Measurements from ENCODE around the gene TAF4B.
"Not testable (repeated sequence)": the region's sequence is repeated elsewhere in the genome, so short reads cannot be mapped to it uniquely, and the experiment has no call there.

TAF4B gene

GRCh38 chr18:26259416-26259815 is 33.2 kb downstream of the TAF4B start:
- H4K8ac ChIP-seq (ENCODE audit: low read length); H3K36me3 ChIP-seq (ENCODE audit: control insufficient read depth in 1 of 2, insufficient read depth in 2 of 2, low read depth in 1 of 2, low read length in 2 of 2); H3K18ac ChIP-seq (ENCODE audit: low read depth in 1 of 2, low read length in 2 of 2); H3K4me1 ChIP-seq (ENCODE audit: control insufficient read depth, insufficient read depth, low read depth, low read length); H2BK120ac ChIP-seq (ENCODE audit: low read depth, low read length); H3K27ac ChIP-seq (ENCODE audit: low read length, poor library complexity, severe bottlenecking); H3K23ac ChIP-seq (ENCODE audit: low read length in 2 of 2); DNase-seq; H2BK5ac ChIP-seq (ENCODE audit: low read depth, low read length, poor library complexity, severe bottlenecking); H3K4ac ChIP-seq (ENCODE audit: low read depth in 1 of 2, low read length in 2 of 2); H2BK15ac ChIP-seq (ENCODE audit: low read depth, poor library complexity, severe bottlenecking); H2AK5ac ChIP-seq (ENCODE audit: low read length, severe bottlenecking); H3K4me2 ChIP-seq (ENCODE audit: low read length, poor library complexity, severe bottlenecking); H3K9ac ChIP-seq (ENCODE audit: low read length); H3K27me3 ChIP-seq (ENCODE audit: control insufficient read depth in 1 of 2, insufficient read depth in 1 of 2, low read length in 2 of 2); H3K4me3 ChIP-seq (ENCODE audit: insufficient read depth in 1 of 2, low read depth in 1 of 2, low read length in 2 of 2); H3K79me1 ChIP-seq (replicated peaks; ENCODE audit: low read length, poor library complexity, severe bottlenecking); H3K9me3 ChIP-seq (ENCODE audit: control insufficient read depth, low read length); H3K14ac ChIP-seq (ENCODE audit: low read length in 2 of 2); H2AFZ ChIP-seq (ENCODE audit: low read depth, low read length); H4K91ac ChIP-seq (ENCODE audit: low read length); H2BK12ac ChIP-seq (ENCODE audit: low read length in 2 of 2): not testable (repeated sequence)
- no CpG with 5 or more reads among the region's 4 CpGs for WGBS

- 89% methylated on average over 4 of the region's 4 CpGs for WGBS
These were observed 35.9 kb downstream of the TAF4B start for GRCh38 chr18:26262156-26262555.

DNA sequence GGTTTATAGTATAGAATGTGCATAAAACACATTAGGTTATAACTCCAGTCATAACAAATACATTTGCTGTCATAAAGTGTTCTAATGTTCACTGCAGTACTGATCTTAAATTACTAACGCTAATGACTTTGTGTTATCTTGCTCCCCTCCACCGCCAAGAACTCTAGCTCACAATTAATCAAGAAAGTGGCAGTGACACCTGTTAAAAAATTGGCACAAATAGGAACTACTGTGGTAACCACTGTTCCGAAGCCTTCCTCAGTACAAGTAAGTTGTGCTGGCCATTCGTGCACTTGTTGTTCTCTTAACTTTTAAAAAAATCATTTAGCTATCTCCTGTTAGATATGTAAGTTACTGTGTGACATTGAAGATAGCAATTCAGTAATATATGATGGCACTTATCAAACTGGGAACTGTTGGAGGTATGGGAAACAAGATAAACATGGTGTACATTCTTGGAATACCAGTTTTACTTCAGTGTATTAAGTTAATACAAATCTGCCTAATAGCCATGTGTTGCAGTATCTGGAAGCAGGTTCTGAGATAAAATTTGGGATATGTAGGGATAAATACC is 41.2 kb downstream of the TAF4B start:
- no peak overlapping the region for H2AFZ ChIP-seq (ENCODE audit: low read depth, low read length)
- no peak overlapping the region for H4K8ac ChIP-seq (ENCODE audit: low read length)
- no peak overlapping the region for H3K18ac ChIP-seq (ENCODE audit: low read depth in 1 of 2, low read length in 2 of 2)
- H3K27me3 ChIP-seq (ENCODE audit: control insufficient read depth in 1 of 2, insufficient read depth in 1 of 2, low read length in 2 of 2) = no peaks in the 10 kb centered on the region
- H3K36me3 ChIP-seq (ENCODE audit: control insufficient read depth in 1 of 2, insufficient read depth in 2 of 2, low read depth in 1 of 2, low read length in 2 of 2) = no peaks in the 10 kb centered on the region
- H2BK15ac ChIP-seq (ENCODE audit: low read depth, poor library complexity, severe bottlenecking) = no peak overlapping the region
- no peak overlapping the region for H3K4ac ChIP-seq (ENCODE audit: low read depth in 1 of 2, low read length in 2 of 2)
- H2BK5ac ChIP-seq (ENCODE audit: low read depth, low read length, poor library complexity, severe bottlenecking) = no peak overlapping the region
- no peak overlapping the region for H3K23ac ChIP-seq (ENCODE audit: low read length in 2 of 2)
- WGBS = over 99% methylated on average over 3 of the region's 4 CpGs
- H2BK12ac ChIP-seq (ENCODE audit: low read length in 2 of 2) = no peak overlapping the region
- no peaks in the 10 kb centered on the region for H3K79me1 ChIP-seq (replicated peaks; ENCODE audit: low read length, poor library complexity, severe bottlenecking)
- H4K91ac ChIP-seq (ENCODE audit: low read length) = no peak overlapping the region
- H3K4me1 ChIP-seq (ENCODE audit: control insufficient read depth, insufficient read depth, low read depth, low read length) = no peaks in the 10 kb centered on the region
- no peak overlapping the region for H3K9ac ChIP-seq (ENCODE audit: low read length)
- no peak overlapping the region for H3K4me3 ChIP-seq (ENCODE audit: insufficient read depth in 1 of 2, low read depth in 1 of 2, low read length in 2 of 2)
- no peak overlapping the region for H2BK120ac ChIP-seq (ENCODE audit: low read depth, low read length)
- H3K14ac ChIP-seq (ENCODE audit: low read length in 2 of 2) = no peak overlapping the region
- H3K4me2 ChIP-seq (ENCODE audit: low read length, poor library complexity, severe bottlenecking) = no peak overlapping the region
- H2AK5ac ChIP-seq (ENCODE audit: low read length, severe bottlenecking) = no peak overlapping the region
- DNase-seq = no peak
- H3K27ac ChIP-seq (ENCODE audit: low read length, poor library complexity, severe bottlenecking) = no peak overlapping the region
- no peaks in the 10 kb centered on the region for H3K9me3 ChIP-seq (ENCODE audit: control insufficient read depth, low read length)

More at GRCh38 chr18:26262156-26262555, 35.9 kb downstream of the TAF4B start:
- Histone ChIP-seq H4K8ac (ENCODE audit: low read length) (no peak overlapping the region), H3K36me3 (ENCODE audit: control insufficient read depth in 1 of 2, insufficient read depth in 2 of 2, low read depth in 1 of 2, low read length in 2 of 2) (no peaks in the 10 kb centered on the region), H3K4ac (ENCODE audit: low read depth in 1 of 2, low read length in 2 of 2) (no peak overlapping the region), H2AK5ac (ENCODE audit: low read length, severe bottlenecking) (no peak overlapping the region), H3K4me1 (ENCODE audit: control insufficient read depth, insufficient read depth, low read depth, low read length) (no peaks in the 10 kb centered on the region), H3K4me2 (ENCODE audit: low read length, poor library complexity, severe bottlenecking) (no peak overlapping the region), H2BK15ac (ENCODE audit: low read depth, poor library complexity, severe bottlenecking) (no peak overlapping the region), H2AFZ (ENCODE audit: low read depth, low read length) (no peak overlapping the region), H3K27ac (ENCODE audit: low read length, poor library complexity, severe bottlenecking) (no peak overlapping the region), H3K9ac (ENCODE audit: low read length) (no peak overlapping the region), H3K23ac (ENCODE audit: low read length in 2 of 2) (no peak overlapping the region), H2BK120ac (ENCODE audit: low read depth, low read length) (no peak overlapping the region), H2BK5ac (ENCODE audit: low read depth, low read length, poor library complexity, severe bottlenecking) (no peak overlapping the region), H4K91ac (ENCODE audit: low read length) (no peak overlapping the region), H3K79me1 (replicated peaks; ENCODE audit: low read length, poor library complexity, severe bottlenecking) (peaks cover 7% of the 10 kb centered on the region), H3K14ac (ENCODE audit: low read length in 2 of 2) (no peak overlapping the region), H3K9me3 (ENCODE audit: control insufficient read depth, low read length) (no peaks in the 10 kb centered on the region), H3K4me3 (ENCODE audit: insufficient read depth in 1 of 2, low read depth in 1 of 2, low read length in 2 of 2) (no peak overlapping the region), H3K18ac (ENCODE audit: low read depth in 1 of 2, low read length in 2 of 2) (no peak overlapping the region), H2BK12ac (ENCODE audit: low read length in 2 of 2) (no peak overlapping the region), H3K27me3 (ENCODE audit: control insufficient read depth in 1 of 2, insufficient read depth in 1 of 2, low read length in 2 of 2) (no peaks in the 10 kb centered on the region)
- DNase-seq = no peak

DNA sequence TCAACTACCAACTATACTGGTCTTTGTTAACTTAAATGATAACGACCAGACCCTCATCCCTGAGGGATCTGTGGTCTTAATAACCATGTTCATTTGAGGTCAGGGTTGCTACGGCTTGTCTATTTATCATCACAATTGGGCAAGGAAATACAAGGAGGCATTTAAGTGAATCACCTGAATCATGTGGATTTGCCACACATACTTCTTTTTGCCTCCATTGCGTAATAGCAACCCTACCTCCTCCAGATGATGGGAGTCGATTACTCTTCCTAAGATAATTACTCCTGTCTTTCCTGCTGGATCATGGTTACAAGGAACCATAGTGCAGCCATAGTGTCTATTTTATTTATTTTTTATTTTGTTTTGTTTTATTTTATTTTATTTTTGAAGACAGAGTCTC is 42.2 kb downstream of the TAF4B start:
- H4K91ac ChIP-seq (ENCODE audit: low read length) = no peak overlapping the region
- H3K18ac ChIP-seq (ENCODE audit: low read depth in 1 of 2, low read length in 2 of 2) = no peak overlapping the region
- H3K27ac ChIP-seq (ENCODE audit: low read length, poor library complexity, severe bottlenecking) = no peak overlapping the region
- H4K8ac ChIP-seq (ENCODE audit: low read length) = no peak overlapping the region
- no peak for DNase-seq
- H2BK5ac ChIP-seq (ENCODE audit: low read depth, low read length, poor library complexity, severe bottlenecking) = no peak overlapping the region
- H2BK120ac ChIP-seq (ENCODE audit: low read depth, low read length) = no peak overlapping the region
- H3K27me3 ChIP-seq (ENCODE audit: control insufficient read depth in 1 of 2, insufficient read depth in 1 of 2, low read length in 2 of 2) = no peaks in the 10 kb centered on the region
- no peak overlapping the region for H3K4me3 ChIP-seq (ENCODE audit: insufficient read depth in 1 of 2, low read depth in 1 of 2, low read length in 2 of 2)
- H3K4me1 ChIP-seq (ENCODE audit: control insufficient read depth, insufficient read depth, low read depth, low read length) = no peaks in the 10 kb centered on the region
- no peak overlapping the region for H3K9ac ChIP-seq (ENCODE audit: low read length)
- H2AK5ac ChIP-seq (ENCODE audit: low read length, severe bottlenecking) = no peak overlapping the region
- H3K14ac ChIP-seq (ENCODE audit: low read length in 2 of 2) = no peak overlapping the region
- H2AFZ ChIP-seq (ENCODE audit: low read depth, low read length) = no peak overlapping the region
- no peaks in the 10 kb centered on the region for H3K9me3 ChIP-seq (ENCODE audit: control insufficient read depth, low read length)
- 90% methylated on average over 4 of the region's 4 CpGs for WGBS
- H2BK12ac ChIP-seq (ENCODE audit: low read length in 2 of 2) = no peak overlapping the region
- H3K23ac ChIP-seq (ENCODE audit: low read length in 2 of 2) = no peak overlapping the region
- H3K79me1 ChIP-seq (replicated peaks; ENCODE audit: low read length, poor library complexity, severe bottlenecking) = no peaks in the 10 kb centered on the region
- no peaks in the 10 kb centered on the region for H3K36me3 ChIP-seq (ENCODE audit: control insufficient read depth in 1 of 2, insufficient read depth in 2 of 2, low read depth in 1 of 2, low read length in 2 of 2)
- no peak overlapping the region for H3K4ac ChIP-seq (ENCODE audit: low read depth in 1 of 2, low read length in 2 of 2)
- no peak overlapping the region for H2BK15ac ChIP-seq (ENCODE audit: low read depth, poor library complexity, severe bottlenecking)
- H3K4me2 ChIP-seq (ENCODE audit: low read length, poor library complexity, severe bottlenecking) = no peak overlapping the region
